ENCODE data around the gene MT2A. TPM values are rescaled to one million over a fixed set of nuclear protein-coding genes. Genes with fewer than 3 reads are reported as not detected.
A peak's percentile ranks its signal among the peaks of the same experiment; 100 is the strongest.

The MT2A gene
- total RNA-seq, 1 donor from 2014 or later, result 2.4 TPM

DNA sequence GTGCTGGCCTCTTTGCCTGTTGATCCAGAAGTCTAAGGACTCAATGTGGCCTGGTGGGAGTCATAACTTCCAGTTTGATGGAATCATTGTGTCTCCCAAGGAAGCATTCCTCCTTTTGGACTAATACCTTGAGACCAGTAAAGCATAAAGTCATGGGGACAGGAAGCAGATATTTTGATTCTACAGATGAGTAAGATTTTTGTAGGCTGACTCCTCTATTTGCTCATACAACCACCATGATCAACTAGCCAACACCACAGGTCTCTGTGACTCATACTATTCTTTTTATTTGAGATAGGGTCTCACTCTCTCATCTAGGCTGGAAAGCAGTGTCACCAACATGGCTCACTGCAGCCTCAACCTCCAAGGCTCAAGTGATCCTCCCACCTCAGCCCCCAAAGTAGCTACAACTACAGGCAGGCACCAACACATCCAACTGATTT lies 6.2 kb downstream of the MT2A start:
- Mint-ChIP-seq H3K9me3 (ENCODE audit: unreplicated experiment) (no peaks in the 10 kb centered on the region), H3K4me3 (ENCODE audit: unreplicated experiment) (no peak overlapping the region), H3K27me3 (ENCODE audit: unreplicated experiment) (peaks cover 16% of the 10 kb centered on the region), H3K27ac (ENCODE audit: unreplicated experiment) (no peak overlapping the region), H3K36me3 (ENCODE audit: low read depth, unreplicated experiment) (peaks cover 5% of the 10 kb centered on the region), H3K4me1 (ENCODE audit: unreplicated experiment) (peaks cover 11% of the 10 kb centered on the region)
- DNase-seq (ENCODE audit: low spot score), result no peak
- no peak for TF ChIP-seq CTCF (IDR thresholded peaks at IDR 0.05; ENCODE audit: unreplicated experiment)

DNA sequence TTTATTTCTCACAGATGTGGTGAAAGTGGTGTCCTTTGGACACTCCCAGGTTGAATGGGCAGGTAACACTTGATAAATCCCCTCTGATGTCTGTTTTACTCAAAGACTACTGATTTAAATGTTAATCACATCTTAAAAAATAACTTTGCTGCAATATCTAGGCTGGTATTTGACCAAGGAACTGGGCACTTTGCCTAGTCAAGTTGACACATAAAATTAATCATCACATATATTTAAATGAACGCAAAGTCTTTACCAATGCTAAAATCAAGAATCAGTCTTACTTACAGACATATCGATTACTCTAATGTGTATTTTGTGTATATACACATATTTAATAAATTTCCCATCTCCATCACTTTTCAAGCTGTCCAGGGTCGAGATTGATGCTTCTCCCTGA lies 7.0 kb downstream of the MT2A start:
- H3K27me3 Mint-ChIP-seq (ENCODE audit: unreplicated experiment), result peaks cover 17% of the 10 kb centered on the region
- no peak for TF ChIP-seq CTCF (IDR thresholded peaks at IDR 0.05; ENCODE audit: unreplicated experiment)
- H3K4me1 Mint-ChIP-seq (ENCODE audit: unreplicated experiment), result peaks cover 6% of the 10 kb centered on the region
- no peak overlapping the region for H3K27ac Mint-ChIP-seq (ENCODE audit: unreplicated experiment)
- H3K4me3 Mint-ChIP-seq (ENCODE audit: unreplicated experiment), result no peak overlapping the region
- H3K9me3 Mint-ChIP-seq (ENCODE audit: unreplicated experiment), result no peaks in the 10 kb centered on the region
- DNase-seq (ENCODE audit: low spot score), result no peak
- peaks cover 5% of the 10 kb centered on the region for H3K36me3 Mint-ChIP-seq (ENCODE audit: low read depth, unreplicated experiment)

DNA sequence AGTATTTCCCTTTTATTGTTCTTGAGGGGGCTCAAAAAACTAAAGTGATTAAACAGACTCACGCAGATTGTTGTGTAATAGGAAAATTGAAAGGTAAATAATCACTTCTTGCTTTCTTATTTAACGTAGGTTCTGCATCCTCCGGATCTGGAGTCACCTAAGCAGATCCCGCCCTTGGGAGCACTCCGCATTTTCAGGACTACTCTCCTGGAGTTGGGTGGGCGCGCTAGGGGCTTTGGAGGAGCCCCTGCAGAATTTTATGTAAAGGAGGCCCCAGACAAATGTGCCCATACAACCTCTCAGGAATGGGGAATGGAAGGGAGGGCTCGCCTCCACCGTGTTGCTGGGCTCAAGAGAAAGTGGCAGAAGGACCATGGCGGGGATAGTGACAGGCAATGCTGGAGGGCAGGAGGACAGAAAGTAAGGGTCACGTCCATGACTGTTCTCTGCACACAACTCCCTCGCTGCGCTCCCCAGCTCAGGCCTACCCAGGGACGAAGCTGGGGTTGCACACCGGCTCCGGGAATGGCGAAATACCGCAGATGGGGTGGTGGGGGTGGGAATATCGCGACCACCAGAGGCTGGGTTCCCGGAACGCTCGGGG lies 8.3 kb downstream of the MT2A start:
- Mint-ChIP-seq H3K9me3 (ENCODE audit: unreplicated experiment) (no peaks in the 10 kb centered on the region), H3K4me1 (ENCODE audit: unreplicated experiment) (peaks cover 5% of the 10 kb centered on the region), H3K36me3 (ENCODE audit: low read depth, unreplicated experiment) (peaks cover 5% of the 10 kb centered on the region), H3K4me3 (ENCODE audit: unreplicated experiment) (peak overlapping the region; percentile 47), H3K27me3 (ENCODE audit: unreplicated experiment) (peaks cover 17% of the 10 kb centered on the region), H3K27ac (ENCODE audit: unreplicated experiment) (no peak overlapping the region)
- no peak for DNase-seq (ENCODE audit: low spot score)
- no peak for TF ChIP-seq CTCF (IDR thresholded peaks at IDR 0.05; ENCODE audit: unreplicated experiment)

DNA sequence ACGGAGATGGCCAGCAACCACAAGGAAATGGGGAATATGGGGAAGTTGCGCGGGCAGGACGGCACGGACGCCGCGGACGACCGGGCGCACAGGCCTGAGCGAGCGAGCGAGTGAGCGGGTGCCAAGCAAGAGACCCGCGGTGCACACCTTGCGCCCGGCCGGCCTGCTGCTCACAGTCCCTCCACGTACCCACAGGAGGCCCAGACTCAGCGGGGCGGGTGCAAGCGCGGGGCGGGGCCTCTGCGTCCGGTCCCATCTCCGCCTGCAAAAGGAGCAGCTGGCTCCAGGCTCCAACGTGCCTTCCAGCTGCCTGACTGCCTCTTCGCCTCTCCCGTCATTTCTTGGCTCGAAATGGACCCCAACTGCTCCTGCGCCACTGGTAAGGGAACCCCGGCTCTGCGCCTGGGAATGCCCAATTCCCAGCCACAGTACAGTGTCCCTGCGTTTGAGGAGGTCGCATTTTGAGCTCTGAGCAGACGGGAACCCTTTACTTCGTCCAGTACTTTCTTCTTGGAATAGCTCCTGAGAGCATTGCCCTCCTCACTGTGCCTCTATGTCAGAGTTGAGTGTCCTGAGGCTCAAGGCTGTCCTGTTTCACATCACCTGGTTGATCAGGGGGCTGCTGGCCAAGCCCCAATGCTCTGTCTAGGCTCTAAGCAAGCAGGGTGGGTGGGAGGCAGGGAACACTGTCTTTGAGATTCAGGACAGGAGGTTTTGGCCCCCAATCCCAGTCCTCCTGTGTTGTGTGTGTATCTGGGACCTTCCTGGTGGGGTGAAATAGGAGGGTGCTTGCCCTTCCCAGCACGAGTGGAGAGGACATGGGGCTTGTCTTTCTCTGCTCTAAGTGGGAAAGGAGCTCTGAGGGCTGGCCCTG lies 9.1 kb downstream of the MT2A start:
- Mint-ChIP-seq H3K4me3 (ENCODE audit: unreplicated experiment) (peak overlapping the region; percentile 80), H3K27me3 (ENCODE audit: unreplicated experiment) (peaks cover 17% of the 10 kb centered on the region), H3K4me1 (ENCODE audit: unreplicated experiment) (peaks cover 5% of the 10 kb centered on the region), H3K27ac (ENCODE audit: unreplicated experiment) (no peak overlapping the region), H3K9me3 (ENCODE audit: unreplicated experiment) (no peaks in the 10 kb centered on the region), H3K36me3 (ENCODE audit: low read depth, unreplicated experiment) (peaks cover 5% of the 10 kb centered on the region)
- no peak for DNase-seq (ENCODE audit: low spot score)
- TF ChIP-seq CTCF (IDR thresholded peaks at IDR 0.05; ENCODE audit: unreplicated experiment), result no peak

GRCh38 chr16:56618138-56618537 lies 9.8 kb downstream of the MT2A start:
- TF ChIP-seq CTCF (IDR thresholded peaks at IDR 0.05; ENCODE audit: unreplicated experiment), result no peak
- Mint-ChIP-seq H3K4me1 (ENCODE audit: unreplicated experiment) (peaks cover 5% of the 10 kb centered on the region), H3K27ac (ENCODE audit: unreplicated experiment) (no peak overlapping the region), H3K4me3 (ENCODE audit: unreplicated experiment) (no peak overlapping the region), H3K9me3 (ENCODE audit: unreplicated experiment) (no peaks in the 10 kb centered on the region), H3K27me3 (ENCODE audit: unreplicated experiment) (peaks cover 21% of the 10 kb centered on the region), H3K36me3 (ENCODE audit: low read depth, unreplicated experiment) (peaks cover 5% of the 10 kb centered on the region)
- DNase-seq (ENCODE audit: low spot score), result no peak
